Measurements from ENCODE around the gene GCSAM.

The GCSAM gene, protein sequence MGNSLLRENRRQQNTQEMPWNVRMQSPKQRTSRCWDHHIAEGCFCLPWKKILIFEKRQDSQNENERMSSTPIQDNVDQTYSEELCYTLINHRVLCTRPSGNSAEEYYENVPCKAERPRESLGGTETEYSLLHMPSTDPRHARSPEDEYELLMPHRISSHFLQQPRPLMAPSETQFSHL

GRCh38 chr3:112132975-112133448 lies at the start of gene GCSAM:
Gene GCSAM, minus strand, starts transcription at chr3:112133248. Its CDS starts 128 bp downstream, at chr3:112133120.
- peak within 1 kb of the TSS; percentile 99 for H3K4me3 ChIP-seq (ENCODE audit: low read length)
- no peak for TF ChIP-seq ZNF274 (IDR thresholded peaks at IDR 0.05; ENCODE audit: low read depth, low read length)

- TF ChIP-seq ZNF274 (IDR thresholded peaks at IDR 0.05; ENCODE audit: low read depth, low read length) = no peak
These were observed 42.6 kb upstream of the GCSAM start for GRCh38 chr3:112175646-112176045.

DNA sequence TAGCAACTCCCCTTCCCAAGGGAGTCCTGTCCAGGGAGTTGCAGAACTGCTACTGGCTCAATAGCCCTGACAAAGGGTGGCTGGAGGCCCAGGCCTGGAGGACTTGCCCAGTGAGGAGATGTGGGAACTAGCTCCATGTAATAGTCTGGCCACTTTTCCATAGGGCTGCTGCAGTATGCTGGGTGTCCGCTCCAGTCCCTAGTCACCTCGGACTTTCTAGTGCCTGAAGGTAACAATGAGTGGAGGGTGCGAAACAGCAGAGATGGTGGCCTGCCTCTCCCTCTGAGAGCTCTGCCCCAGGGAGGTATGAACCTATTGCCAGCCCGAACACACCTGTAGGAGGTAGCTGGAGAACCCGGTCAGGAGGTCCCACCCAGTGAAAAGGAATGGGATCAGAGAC lies 42.0 kb upstream of the GCSAM start:
- no peak overlapping the region for H3K4me3 ChIP-seq (ENCODE audit: low read length)
- TF ChIP-seq ZNF274 (IDR thresholded peaks at IDR 0.05; ENCODE audit: low read depth, low read length) = no peak

More at GRCh38 chr3:112175646-112176045, 42.6 kb upstream of the GCSAM start:
- H3K4me3 ChIP-seq (ENCODE audit: low read length) = no peak overlapping the region

GRCh38 chr3:112171144-112171543 lies 38.1 kb upstream of the GCSAM start:
- no peak overlapping the region for H3K4me3 ChIP-seq (ENCODE audit: low read length)
- TF ChIP-seq ZNF274 (IDR thresholded peaks at IDR 0.05; ENCODE audit: low read depth, low read length) = no peak

GRCh38 chr3:112170046-112170445 lies 37.0 kb upstream of the GCSAM start:
- no peak overlapping the region for H3K4me3 ChIP-seq (ENCODE audit: low read length)
- no peak for TF ChIP-seq ZNF274 (IDR thresholded peaks at IDR 0.05; ENCODE audit: low read depth, low read length)

DNA sequence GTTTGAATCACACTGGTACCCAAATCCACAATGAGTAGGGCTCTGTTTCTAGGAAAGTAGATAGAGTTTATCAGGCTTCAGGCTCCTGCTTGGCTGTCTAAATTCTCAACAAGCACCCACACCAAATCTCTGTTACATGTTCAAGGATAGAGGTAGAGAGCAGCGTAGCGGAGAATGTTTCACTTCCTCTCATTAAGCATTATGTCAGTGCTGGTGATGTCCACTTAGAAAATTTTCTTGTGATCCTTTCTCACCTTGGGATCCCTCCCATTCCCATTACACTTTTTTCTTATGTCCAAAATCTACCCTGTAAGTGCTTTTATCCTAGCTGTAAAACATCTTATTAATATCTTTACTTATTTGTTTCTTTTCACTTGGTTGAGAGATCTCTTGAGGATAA lies 34.7 kb upstream of the GCSAM start:
- TF ChIP-seq ZNF274 (IDR thresholded peaks at IDR 0.05; ENCODE audit: low read depth, low read length) = no peak
- H3K4me3 ChIP-seq (ENCODE audit: low read length) = no peak overlapping the region

DNA sequence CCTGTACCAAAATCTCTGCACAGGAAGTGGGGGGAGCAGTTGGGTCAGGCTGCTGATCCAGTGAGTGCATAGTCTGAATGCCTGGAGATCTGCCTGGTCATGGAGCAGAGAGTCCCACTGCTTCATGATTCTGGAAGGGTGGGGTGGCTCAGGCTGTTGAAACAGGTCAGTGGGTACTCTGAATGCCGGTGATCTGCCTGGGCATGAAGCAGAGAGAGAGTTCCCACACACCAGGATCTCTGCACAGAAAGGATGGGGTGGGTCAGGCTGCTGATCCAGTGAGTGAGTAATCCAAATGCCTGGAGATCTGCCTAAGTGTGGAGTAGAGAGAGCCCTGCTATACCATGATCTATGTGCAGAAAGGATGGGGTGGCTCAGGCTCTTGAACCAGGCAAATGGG lies 16.1 kb upstream of the GCSAM start:
- no peak overlapping the region for H3K4me3 ChIP-seq (ENCODE audit: low read length)
- no peak for TF ChIP-seq ZNF274 (IDR thresholded peaks at IDR 0.05; ENCODE audit: low read depth, low read length)

DNA sequence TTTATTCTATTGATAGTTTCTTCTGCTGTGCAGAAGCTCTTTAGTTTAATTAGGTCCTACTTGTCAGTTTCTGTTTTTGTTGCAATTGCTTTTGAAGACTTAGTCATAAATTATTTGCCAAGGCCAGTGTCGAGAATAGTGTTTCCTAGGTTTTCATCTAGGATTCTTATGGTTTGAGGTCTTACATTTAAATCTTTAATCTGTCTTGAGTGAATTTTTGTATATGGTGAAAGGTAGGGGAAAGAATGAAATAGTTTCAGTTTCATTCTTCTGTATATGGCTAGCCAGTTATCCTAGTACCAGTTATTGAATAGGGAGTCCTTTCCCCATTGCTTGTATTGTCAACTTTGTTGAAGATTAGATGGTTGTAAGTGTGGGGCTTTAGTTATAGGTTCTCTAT lies 10.6 kb upstream of the GCSAM start:
- no peak for TF ChIP-seq ZNF274 (IDR thresholded peaks at IDR 0.05; ENCODE audit: low read depth, low read length)
- H3K4me3 ChIP-seq (ENCODE audit: low read length) = no peak overlapping the region

- TF ChIP-seq ZNF274 (IDR thresholded peaks at IDR 0.05; ENCODE audit: low read depth, low read length) = no peak
These were observed 10.2 kb upstream of the GCSAM start for GRCh38 chr3:112143251-112143650.

DNA sequence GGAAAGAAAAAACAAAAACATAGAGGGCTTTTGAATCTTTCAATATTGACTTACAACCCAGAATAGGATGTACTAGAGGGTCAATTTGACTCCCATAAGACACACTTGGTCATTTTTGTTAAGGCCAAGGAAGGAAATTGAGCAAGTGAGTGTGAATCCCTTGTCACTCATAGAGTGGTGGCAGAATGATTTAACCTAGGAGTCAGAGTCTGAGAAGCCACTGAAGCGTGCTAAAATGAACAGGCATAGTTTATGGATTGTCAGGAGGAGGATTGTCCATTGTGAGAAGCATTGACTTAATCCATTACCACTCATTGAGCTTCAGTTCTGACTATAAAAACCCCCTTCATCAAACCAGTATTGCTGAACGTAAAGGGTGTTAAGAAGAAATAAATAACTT lies 8.2 kb upstream of the GCSAM start:
- H3K4me3 ChIP-seq (ENCODE audit: low read length) = no peak overlapping the region
- no peak for TF ChIP-seq ZNF274 (IDR thresholded peaks at IDR 0.05; ENCODE audit: low read depth, low read length)

More at GRCh38 chr3:112143251-112143650, 10.2 kb upstream of the GCSAM start:
- H3K4me3 ChIP-seq (ENCODE audit: low read length) = no peak overlapping the region

- TF ChIP-seq ZNF274 (IDR thresholded peaks at IDR 0.05; ENCODE audit: low read depth, low read length) = no peak
- H3K4me3 ChIP-seq (ENCODE audit: low read length) = no peak overlapping the region
These were observed 7.5 kb upstream of the GCSAM start for GRCh38 chr3:112140584-112140983.

DNA sequence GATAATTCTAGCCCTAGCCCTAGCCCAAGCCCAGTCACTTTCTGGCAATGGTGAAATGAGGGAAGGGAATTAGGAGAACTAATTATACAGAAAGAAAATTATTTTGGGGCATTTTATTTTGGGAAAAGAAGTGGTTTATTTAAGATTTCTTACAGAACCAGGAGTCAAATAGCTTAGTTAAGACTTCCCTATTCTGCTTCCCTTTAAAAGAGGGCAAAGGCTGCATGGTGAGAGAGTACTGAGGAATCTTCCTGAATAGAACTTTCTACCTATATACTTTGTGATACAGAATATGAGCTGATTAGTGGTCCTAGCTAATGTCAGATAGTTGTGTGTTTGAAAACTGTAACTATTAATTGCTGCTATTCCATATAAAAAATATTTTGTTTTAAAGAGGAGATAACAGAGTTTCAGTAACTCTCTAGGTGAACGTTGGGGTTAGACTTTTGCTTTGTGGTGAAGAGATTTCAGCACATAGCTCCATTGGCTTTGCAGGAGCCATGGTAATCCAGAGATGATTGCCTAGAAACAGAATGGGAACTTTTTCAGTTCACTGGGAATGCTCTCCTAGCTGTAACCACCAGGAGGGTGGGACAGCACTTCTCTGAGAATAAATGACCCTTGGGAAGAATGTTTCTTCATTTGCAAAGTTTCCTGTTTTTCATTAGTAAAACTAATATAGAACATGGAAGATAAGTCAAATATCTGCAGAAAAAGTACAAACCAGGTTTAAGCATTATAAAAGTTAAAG lies 5.3 kb upstream of the GCSAM start:
- no peak overlapping the region for H3K4me3 ChIP-seq (ENCODE audit: low read length)
- TF ChIP-seq ZNF274 (IDR thresholded peaks at IDR 0.05; ENCODE audit: low read depth, low read length) = no peak

DNA sequence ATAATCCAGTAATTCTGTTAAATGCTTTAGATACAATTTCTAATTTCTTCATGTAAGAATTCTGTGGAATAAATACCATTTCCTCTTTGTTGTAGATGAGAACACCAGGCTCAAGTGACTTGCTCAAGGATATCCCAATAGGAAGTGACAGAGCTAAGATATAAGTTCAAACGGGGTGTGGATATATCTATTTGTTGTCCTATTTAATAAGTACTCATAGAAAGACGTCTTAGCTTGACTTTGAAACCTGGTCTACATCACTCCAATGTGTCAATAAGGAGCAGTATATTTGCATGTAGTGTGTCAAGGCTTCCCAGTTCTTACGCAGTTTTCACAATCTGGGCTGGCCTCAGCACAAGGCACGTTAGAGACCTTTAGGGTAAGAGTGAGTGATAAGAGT lies 4.7 kb upstream of the GCSAM start:
- TF ChIP-seq ZNF274 (IDR thresholded peaks at IDR 0.05; ENCODE audit: low read depth, low read length) = no peak
- no peak overlapping the region for H3K4me3 ChIP-seq (ENCODE audit: low read length)

GRCh38 chr3:112136959-112137693 lies 4.1 kb upstream of the GCSAM start:
- H3K4me3 ChIP-seq (ENCODE audit: low read length) = no peak overlapping the region
- TF ChIP-seq ZNF274 (IDR thresholded peaks at IDR 0.05; ENCODE audit: low read depth, low read length) = no peak

GRCh38 chr3:112136046-112136445 lies 3.0 kb upstream of the GCSAM start:
- no peak for TF ChIP-seq ZNF274 (IDR thresholded peaks at IDR 0.05; ENCODE audit: low read depth, low read length)
- no peak overlapping the region for H3K4me3 ChIP-seq (ENCODE audit: low read length)

Data from GM08714 (cell line).